ENCODE data around the gene SLC25A43.

Gene SLC25A43

DNA sequence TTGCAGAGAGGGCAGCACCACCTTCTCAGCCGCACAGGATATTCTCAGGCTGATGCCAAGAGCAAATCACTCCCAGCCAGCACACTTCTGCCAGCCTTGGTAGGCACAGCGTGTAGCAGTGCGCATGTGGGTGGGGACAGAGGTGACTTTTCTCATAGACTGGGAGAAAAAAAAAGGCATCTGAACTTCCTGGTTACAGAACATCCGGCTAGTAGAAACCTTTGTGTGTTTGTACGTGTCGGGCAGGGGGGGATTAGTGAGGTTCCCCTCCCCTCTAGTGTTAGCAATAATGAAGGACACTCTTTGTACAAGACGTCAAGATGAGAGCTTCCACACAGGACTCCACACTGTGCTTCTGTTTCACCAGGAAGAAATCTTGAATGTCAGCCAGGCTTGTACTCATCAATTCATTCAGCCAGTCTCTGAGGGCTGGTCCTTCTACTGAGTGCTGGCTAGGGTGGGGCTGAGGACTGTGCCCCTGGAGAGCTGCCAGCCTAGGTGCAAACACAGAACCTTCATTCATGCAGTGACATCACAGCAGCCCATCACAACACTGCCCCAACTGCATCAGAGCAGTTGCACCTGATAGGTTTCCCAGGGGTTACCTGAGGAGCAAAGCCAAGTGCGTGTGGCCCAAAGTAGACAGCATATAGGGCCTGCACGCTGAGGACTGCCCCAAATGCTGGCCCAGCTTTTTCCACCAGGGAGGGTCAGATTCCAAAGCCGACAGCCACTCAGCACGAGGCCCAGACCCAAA, 103.8 kb downstream of the SLC25A43 start:
- DNase-seq (ENCODE audit: low read depth, low spot score) = peak; percentile 60
- H3K4me3 ChIP-seq (ENCODE audit: low read depth, low read length) = no peak overlapping the region
- in situ Hi-C loops (cut with HindIII; ENCODE audit: low sequenced_read_pairs) = no loop called here
- TF ChIP-seq, protein P1, sequence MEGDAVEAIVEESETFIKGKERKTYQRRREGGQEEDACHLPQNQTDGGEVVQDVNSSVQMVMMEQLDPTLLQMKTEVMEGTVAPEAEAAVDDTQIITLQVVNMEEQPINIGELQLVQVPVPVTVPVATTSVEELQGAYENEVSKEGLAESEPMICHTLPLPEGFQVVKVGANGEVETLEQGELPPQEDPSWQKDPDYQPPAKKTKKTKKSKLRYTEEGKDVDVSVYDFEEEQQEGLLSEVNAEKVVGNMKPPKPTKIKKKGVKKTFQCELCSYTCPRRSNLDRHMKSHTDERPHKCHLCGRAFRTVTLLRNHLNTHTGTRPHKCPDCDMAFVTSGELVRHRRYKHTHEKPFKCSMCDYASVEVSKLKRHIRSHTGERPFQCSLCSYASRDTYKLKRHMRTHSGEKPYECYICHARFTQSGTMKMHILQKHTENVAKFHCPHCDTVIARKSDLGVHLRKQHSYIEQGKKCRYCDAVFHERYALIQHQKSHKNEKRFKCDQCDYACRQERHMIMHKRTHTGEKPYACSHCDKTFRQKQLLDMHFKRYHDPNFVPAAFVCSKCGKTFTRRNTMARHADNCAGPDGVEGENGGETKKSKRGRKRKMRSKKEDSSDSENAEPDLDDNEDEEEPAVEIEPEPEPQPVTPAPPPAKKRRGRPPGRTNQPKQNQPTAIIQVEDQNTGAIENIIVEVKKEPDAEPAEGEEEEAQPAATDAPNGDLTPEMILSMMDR (IDR thresholded peaks at IDR 0.05; ENCODE audit: low read depth, low read length) = no peak

DNA sequence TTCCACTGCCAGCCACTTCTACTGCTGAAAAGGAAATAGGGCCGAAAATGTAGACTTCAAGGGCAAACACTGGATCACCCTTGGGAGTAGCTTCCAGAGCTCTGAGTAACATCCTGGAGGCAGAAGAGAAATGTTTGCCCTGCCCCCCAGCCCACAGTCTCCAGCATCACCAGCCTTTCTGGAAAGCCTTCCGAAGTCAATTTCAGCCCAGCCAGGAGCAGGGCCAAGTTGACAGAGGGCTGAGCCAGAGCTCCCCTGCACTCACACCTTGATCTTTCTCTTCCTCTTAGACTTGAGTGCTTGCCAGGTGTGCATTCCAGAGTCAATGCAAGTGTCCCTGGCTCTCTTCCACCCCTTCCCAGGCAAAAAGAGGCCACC, 104.3 kb downstream of the SLC25A43 start:
- in situ Hi-C loops (cut with HindIII; ENCODE audit: low sequenced_read_pairs) = no loop called here
- TF ChIP-seq, protein P1 (IDR thresholded peaks at IDR 0.05; ENCODE audit: low read depth, low read length) = no peak
- H3K4me3 ChIP-seq (ENCODE audit: low read depth, low read length) = no peak overlapping the region
- DNase-seq (ENCODE audit: low read depth, low spot score) = peak; percentile 88
